Stimulated activated CD8-positive, alpha-beta memory T cell treated with anti-CD3 and anti-CD28 coated beads, Interleukin-7, amount 100 ng/mL, for 1 hour (primary cell): Measurements from ENCODE around the gene PLA2G4E.

Source experiments
- DNase-seq, 2 donors: peaks; one replicate each; pipeline ENCODE4 v3.0.0-alpha.2; 2020; ENCODE audit warnings: low read depth in 2 of 2

The PLA2G4E gene

DNA sequence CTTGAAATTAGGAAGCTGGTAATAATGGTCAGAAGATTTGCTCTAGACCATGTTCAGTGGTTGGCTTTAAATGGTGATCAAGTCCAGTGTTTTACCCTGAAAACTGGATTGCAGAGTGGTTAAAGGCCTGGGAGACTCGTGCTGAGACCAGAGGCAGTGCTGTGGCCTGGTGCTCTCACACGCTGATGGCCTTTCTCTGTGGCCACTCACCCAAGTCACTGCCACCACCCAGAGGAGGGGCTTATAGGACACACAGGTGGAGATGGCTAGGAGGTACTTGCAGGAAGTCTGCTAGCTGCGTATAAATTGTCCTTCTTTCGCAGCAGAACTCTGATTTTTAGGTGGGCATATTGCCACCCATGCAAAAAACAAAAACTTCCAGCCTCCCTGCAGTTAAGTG, 42.3 kb downstream of the PLA2G4E start:
- DNase-seq: no peak

DNA sequence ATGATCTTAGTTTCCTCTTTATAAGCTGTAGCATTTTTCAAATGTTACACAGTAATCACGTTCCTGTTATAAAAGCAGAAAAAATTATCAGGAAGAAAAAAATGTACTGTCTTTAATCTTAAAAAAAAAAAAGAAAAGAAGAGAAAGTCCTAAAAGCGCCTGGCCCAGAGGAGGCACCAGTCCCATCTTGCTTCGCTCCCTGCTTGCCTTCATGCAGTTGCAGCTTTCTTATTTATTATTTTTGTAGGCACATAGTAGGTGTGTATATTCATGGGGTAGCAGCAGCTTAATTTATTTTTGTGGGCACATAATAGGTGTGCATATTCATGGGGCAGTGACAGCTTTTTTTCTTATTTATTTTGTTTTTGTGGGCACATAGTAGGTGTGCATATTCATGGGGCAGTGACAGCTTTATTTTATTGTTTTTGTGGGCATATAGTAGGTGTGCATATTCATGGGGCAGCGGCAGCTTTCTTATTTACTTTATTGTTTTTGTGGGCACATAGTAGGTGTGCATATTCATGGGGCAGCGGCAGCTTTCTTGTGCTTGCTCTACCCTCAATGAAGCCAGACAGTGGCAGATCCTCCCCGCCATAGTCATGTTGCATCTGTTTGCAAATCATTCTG, 43.0 kb downstream of the PLA2G4E start:
- DNase-seq: no peak

DNA sequence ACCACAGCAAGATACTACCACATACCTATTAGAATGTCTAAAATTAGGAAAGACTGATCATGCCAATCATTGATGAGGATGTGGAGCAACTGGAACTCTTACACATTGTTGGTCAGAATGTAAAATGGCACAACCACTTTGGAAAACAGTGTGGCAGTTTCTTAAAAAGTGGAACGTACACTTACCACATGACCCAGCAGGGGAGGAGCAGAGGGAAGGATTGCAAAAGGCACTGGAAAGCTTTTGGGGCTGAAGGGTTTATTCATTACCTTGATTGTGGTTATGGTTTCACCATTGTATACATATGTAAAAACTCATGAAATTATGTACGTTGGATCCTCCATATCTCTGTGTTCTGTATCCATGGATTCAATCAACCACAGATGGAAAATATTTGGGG, 45.2 kb downstream of the PLA2G4E start:
- DNase-seq: no peak

DNA sequence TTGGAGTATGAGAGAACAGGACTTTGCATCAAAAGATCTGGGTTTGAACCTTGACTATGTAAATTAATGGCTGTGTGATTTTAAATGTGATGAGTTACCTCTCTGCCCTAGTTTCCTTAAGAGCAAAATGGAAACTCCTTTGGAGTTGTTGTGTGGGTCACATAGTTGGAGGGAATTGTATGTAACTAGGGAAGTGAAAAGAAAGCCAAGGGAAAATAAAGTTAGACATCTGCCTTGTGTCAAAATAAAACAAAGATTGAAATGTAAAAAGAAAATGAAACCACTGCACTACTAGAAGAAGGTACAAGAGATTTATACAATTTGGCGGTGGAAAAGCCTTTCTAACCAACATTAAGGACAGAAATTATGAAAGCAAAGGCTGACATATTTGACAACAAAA, 46.8 kb downstream of the PLA2G4E start:
- no peak for DNase-seq

DNA sequence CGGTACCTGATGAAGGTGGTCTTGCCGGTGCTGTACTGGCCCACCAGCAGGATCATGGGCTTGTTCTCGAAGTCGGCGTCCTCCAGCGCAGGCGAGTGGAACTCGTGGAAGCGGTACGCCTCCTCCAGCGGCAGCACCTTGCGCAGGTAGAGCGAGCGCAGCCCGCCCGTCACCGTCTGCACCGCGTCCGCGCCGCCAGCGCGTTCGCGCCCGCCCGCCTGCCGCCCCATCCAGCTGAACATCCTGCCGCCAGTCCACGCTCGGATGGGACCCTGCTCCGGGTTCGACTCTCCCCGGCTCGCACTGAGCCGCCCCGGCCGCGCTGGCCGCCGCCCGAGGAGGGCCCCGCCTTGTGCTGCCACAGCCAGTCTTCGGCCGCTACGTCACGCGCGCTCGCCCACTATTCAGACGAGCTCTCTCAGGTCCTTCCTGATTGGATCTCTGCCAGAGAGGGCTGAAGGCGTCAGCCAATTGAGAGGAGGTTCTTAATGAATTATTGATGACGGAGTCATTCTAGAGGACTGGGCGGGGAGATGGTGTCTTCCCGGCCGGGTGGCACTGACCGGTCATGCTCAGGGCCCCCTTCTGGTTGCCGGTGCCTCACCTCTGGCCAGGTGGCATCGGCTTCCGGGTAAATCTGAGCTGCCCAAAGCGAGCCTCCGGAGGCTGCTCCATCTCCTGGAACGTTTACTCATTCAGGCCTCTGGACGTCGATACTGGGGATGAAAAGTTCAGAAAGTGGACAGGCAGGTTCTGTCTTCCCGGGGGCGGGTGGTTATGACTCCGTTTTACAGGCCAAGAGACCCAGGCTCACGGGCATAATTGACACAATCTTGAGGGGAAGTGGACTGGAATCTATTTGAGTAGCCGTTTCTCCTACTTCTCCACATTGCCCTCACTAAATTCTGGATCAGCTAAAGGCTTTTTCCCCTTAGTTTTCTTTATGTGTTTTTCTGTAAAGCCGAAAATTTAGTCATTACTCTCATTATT, 48.3 kb downstream of the PLA2G4E start, which contains the start of gene EHD4:
Gene EHD4, minus strand, starts transcription at position 305 of the 990 bp plus-strand sequence. Its CDS starts 63 bp downstream, at position 242.
- DNase-seq: peak; percentile 83 to 86

- DNase-seq: no peak
Observed at GRCh38 chr15:41971895-41972252, 49.0 kb downstream of the PLA2G4E start.

DNA sequence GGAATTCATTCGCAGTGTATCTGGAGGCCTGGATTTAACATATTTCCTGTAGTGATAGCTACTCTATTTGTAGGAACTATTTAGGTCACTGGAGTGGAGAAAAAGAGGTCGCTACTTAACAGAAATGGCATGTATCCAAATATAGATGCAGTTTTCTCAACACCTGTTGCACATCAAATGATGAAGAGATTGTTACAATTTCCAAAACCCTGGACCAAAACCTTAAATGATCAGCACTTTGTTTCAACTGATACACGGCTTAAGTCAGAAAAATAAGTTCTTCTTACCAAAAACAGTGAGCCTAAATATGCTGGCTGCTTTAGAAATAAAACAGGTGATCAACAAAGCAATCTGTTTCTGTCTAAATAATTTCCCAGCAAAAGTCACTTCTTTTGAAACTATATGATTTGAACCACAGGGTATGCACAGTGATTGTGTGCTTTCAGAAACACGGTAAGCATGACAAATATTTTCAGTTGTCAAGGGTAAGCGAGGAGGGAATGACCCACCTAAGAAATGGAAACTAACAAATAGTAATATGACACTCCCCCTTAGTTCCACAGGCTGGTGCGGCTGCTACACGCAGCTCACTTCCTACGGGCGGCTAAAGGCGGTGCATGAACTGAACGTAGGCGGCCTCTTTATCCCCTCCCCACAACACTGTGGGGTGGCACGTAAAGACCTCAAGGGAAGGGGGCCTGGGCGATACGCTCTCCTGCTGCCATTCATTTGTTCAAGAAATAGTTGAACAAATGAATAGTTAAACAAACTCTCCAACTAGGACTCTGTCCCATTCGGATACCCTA, 49.5 kb downstream of the PLA2G4E start:
- peak; percentile 39 to 48 for DNase-seq

GRCh38 chr15:41970456-41970855, 50.4 kb downstream of the PLA2G4E start:
- DNase-seq: no peak

GRCh38 chr15:41969851-41970431, 50.9 kb downstream of the PLA2G4E start:
- DNase-seq: no peak

GRCh38 chr15:41968701-41969100, 52.1 kb downstream of the PLA2G4E start:
- no peak for DNase-seq

DNA sequence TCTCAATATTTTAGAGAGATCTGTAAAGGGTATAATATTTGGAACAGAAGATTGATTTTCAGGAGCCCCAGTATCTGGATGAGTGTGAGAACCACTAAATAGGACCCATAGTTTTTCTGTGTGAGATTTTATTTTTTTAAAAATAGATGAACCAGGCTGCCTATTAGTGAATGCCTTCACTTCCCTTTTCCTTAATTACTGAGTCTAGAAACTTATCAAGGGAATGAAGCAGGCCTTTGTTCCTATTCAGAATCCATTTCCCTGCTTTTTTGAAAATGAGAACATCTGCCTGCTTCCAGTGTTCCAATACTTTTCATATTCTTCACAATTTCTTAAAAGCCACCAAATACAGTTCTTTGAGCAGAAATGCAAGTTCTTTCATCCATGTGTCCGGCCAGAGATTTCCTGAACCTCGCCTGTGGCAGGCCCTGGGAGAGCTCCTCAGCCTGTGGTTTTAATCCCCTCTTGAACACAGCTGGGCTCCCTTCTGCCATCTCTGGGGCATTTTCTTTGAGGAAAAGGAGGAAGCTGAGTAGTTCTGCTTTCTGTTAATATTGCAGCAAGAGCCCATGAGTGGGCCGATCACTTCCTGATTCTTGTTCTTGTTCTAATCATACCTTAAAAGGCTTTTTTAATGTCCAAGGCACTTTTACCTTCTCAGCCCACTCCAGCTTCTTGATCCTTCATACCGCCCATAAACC, 53.2 kb downstream of the PLA2G4E start:
- no peak for DNase-seq

- no peak for DNase-seq
Observed at GRCh38 chr15:41966920-41967465, 53.8 kb downstream of the PLA2G4E start.

GRCh38 chr15:41966414-41966812, 54.4 kb downstream of the PLA2G4E start:
- DNase-seq: no peak

- no peak for DNase-seq
Observed at GRCh38 chr15:41965441-41966413, 55.1 kb downstream of the PLA2G4E start.

DNA sequence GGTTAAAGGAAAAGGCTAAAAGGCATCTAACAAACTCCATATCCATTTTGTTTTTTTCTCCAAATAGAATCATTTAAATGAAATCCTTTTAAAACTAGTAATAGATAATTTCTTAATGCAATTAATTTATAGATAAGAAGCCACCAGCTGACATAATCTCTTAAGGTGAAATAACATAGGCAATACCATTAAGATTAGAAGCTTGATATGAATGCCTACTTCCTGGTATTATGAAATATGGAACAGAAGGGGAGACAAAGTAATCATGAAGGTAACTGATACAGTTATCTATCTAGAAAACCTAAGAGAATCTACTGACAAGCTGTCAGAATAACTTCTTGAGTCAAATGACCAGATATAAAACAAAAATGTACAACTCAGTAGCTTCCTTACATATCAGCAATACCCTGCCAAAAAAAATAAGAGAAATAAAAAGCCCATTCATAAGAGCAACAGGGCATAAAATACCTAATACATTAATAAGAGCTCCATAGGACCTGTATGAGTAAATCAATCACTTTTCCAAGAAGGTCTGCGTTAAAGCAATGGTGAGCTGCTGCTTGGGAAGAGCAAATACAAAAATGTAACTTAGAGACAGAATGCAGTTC, 59.1 kb downstream of the PLA2G4E start:
- DNase-seq: no peak

GRCh38 chr15:41961001-41961518, 59.8 kb downstream of the PLA2G4E start:
- no peak for DNase-seq

DNA sequence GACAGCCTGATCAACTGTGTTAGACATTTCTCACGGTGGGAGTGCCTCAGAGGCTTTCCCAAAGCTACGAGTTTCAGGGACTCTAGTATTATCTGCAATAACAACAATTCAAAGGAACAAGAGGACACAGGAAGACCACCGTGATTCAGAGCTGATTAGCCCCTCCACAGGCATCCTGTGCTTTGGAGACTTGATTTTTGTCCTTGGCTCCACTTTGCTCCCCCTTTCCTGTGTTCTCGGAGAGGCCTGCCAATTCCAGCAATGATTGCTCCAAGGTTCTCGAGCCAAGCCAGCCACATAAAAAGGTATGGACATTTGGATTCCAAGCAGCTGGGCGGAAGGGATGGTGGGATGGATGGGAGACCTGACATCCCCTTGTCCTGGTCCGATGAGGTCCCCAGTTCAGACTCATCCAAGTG, 62.8 kb downstream of the PLA2G4E start:
- DNase-seq: no peak

GRCh38 chr15:41957021-41957897, 63.6 kb downstream of the PLA2G4E start:
- no peak for DNase-seq
